Measurements from ENCODE around the gene CDK9. TPM values are rescaled to one million over a fixed set of nuclear protein-coding genes. Genes with fewer than 3 reads are reported as not detected.
A peak's percentile ranks its signal among the peaks of the same experiment; 100 is the strongest.

Gene CDK9
- total RNA-seq, 1 donor = 51.5 TPM

GRCh38 chr9:127776195-127776923 is 9.5 kb upstream of the CDK9 start:
- DNase-seq (ENCODE audit: low read depth) = no peak
- TF ChIP-seq CTCF (IDR thresholded peaks at IDR 0.05; ENCODE audit: insufficient read depth, low read length) = no peak
- no peak overlapping the region for H3K4me3 ChIP-seq (ENCODE audit: low read depth, low read length)

GRCh38 chr9:127776924-127777289 is 8.9 kb upstream of the CDK9 start:
- no peak for DNase-seq (ENCODE audit: low read depth)
- no peak overlapping the region for H3K4me3 ChIP-seq (ENCODE audit: low read depth, low read length)
- no peak for TF ChIP-seq CTCF (IDR thresholded peaks at IDR 0.05; ENCODE audit: insufficient read depth, low read length)

- H3K4me3 ChIP-seq (ENCODE audit: low read depth, low read length) = no peak overlapping the region
- DNase-seq (ENCODE audit: low read depth) = no peak
- TF ChIP-seq CTCF (IDR thresholded peaks at IDR 0.05; ENCODE audit: insufficient read depth, low read length) = no peak
These were observed 8.4 kb upstream of the CDK9 start for GRCh38 chr9:127777368-127777980.

DNA sequence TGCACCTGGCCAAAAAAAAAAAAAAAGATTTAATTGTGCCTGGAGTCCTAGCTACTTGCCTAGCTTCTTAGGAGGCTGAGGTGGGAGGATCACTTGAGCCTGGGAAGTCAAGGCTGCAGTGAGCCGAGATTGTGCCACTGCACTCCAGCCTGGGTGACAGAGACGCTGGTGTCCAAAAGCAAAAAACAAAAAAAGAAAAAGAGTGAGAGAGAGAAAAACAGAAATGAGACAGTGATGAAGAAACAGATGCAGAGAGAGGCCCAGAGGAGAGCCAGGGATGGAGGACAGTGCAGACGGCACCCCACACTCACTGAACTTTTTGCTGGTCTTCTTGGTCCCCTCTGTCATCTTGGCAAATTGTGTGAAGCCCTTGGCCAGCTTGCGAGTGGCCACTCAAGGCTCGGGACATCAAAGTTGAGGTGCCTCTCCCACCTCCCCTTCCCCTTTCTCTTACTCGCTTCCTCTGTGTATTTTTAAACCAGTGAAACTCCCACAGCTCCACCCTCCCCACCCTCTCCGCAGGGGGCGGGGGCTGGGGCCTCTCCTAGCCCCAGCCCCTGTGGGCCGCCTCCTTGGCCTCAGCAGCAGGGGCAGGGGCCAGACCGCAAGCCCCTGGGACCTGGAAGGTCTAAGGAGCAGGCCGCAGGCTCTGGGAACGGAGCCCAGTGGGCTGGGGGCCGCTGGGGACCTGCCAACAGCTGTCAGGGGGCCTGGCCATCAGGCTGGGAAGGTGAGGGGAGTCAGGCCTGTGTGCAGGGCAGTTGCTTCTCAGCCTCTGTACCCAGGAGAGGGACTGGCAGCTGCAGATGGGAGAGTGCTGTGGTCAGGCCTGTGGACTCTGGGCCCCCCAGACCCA is 7.3 kb upstream of the CDK9 start, which contains the start of gene SH2D3C:
TSS of gene SH2D3C (minus strand) at position 387 of the 856 bp plus-strand sequence. CDS start at position 348, 39 bp downstream.
- no peak within 1 kb of the TSS for H3K4me3 ChIP-seq (ENCODE audit: low read depth, low read length)
- no peak for TF ChIP-seq CTCF (IDR thresholded peaks at IDR 0.05; ENCODE audit: insufficient read depth, low read length)
- DNase-seq (ENCODE audit: low read depth) = no peak

GRCh38 chr9:127779136-127779981 is 6.5 kb upstream of the CDK9 start:
- TF ChIP-seq CTCF (IDR thresholded peaks at IDR 0.05; ENCODE audit: insufficient read depth, low read length) = no peak
- peak; percentile 40 for DNase-seq (ENCODE audit: low read depth)
- no peak overlapping the region for H3K4me3 ChIP-seq (ENCODE audit: low read depth, low read length)

Data from fibroblast of the aortic adventitia (primary cell).